Keratinocyte (primary cell): ENCODE measurements around the gene KIF5A.

Experiments used
- EZH2 ChIP-seq: IDR thresholded peaks from one replicate; pipeline ENCODE4 v1.6.1; 2012; ENCODE audit warnings: inconsistent platforms, mild to moderate bottlenecking, low read length, moderate library complexity
- TF ChIP-seq, protein P1 (sequence below), 3 experiments: IDR thresholded peaks in 1 of 3; conservative IDR thresholded peaks in 1 of 3; optimal IDR thresholded peaks in 1 of 3; 2 replicates in 2 of 3; 3 replicates in 1 of 3; pipeline versions ENCODE3 to v1.5.1; 2011; ENCODE audit warnings: low read length in 3 of 3, mild to moderate bottlenecking in 3 of 3, moderate library complexity in 2 of 3, control low read depth in 1 of 3, inconsistent platforms in 1 of 3; ENCODE audit not compliant: insufficient read depth in 2 of 3; ENCODE audit errors: extremely low read depth in 1 of 3

DNA sequence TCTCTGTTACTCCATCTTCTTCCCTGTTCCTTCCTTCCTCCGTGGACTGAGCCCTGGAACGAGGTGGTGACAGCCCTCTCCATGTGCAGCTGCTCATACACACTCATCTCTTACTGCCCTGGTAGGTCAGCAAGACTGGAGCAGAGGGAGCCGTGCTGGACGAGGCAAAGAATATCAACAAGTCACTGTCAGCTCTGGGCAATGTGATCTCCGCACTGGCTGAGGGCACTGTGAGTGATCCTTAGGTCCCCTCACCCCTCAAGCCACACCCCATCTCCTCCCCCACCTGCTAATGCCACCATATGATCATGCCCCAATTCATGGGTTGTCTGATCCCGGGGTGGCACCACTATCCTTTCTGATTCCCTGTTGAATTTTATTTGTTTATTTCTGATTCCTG lies 19.0 kb downstream of the KIF5A start:
- TF ChIP-seq, protein P1, sequence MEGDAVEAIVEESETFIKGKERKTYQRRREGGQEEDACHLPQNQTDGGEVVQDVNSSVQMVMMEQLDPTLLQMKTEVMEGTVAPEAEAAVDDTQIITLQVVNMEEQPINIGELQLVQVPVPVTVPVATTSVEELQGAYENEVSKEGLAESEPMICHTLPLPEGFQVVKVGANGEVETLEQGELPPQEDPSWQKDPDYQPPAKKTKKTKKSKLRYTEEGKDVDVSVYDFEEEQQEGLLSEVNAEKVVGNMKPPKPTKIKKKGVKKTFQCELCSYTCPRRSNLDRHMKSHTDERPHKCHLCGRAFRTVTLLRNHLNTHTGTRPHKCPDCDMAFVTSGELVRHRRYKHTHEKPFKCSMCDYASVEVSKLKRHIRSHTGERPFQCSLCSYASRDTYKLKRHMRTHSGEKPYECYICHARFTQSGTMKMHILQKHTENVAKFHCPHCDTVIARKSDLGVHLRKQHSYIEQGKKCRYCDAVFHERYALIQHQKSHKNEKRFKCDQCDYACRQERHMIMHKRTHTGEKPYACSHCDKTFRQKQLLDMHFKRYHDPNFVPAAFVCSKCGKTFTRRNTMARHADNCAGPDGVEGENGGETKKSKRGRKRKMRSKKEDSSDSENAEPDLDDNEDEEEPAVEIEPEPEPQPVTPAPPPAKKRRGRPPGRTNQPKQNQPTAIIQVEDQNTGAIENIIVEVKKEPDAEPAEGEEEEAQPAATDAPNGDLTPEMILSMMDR (optimal IDR thresholded peaks at IDR 0.05 in 1 of 3, IDR thresholded peaks at IDR 0.05 in 1 of 3, conservative IDR thresholded peaks at IDR 0.05 in 1 of 3; ENCODE audit: extremely low read depth in 1 of 3, insufficient read depth in 2 of 3, low read length in 3 of 3) = no peak
- no peak for TF ChIP-seq EZH2
